Neutrophil (primary cell): ENCODE measurements around the gene CACHD1.

ENCODE experiments used
- H3K27ac ChIP-seq: fragments of 200-600 bp; sonication (generic); 2 replicates; pipeline ENCODE4 v1.5.1; 2016; ENCODE audit warnings: mild to moderate bottlenecking, moderate library complexity
- H3K27me3 ChIP-seq: fragments of 200-600 bp; sonication (generic); 2 replicates; pipeline ENCODE4 v1.6.0; 2016; ENCODE audit warnings: mild to moderate bottlenecking
- H3K36me3 ChIP-seq: fragments of 200-600 bp; sonication (generic); 2 replicates; pipeline ENCODE4 v1.5.1; 2017
- H3K4me1 ChIP-seq, 2 experiments: fragments of 200-600 bp in 1 of 2; sonication (generic) in 1 of 2; 1 replicate in 1 of 2; 2 replicates in 1 of 2; pipeline versions ENCODE4 v1.5.1 to v1.6.1; 2013 to 2016; ENCODE audit warnings: low read depth in 1 of 2, low read length in 1 of 2, mild to moderate bottlenecking in 1 of 2, moderate library complexity in 1 of 2; ENCODE audit not compliant: control insufficient read depth in 1 of 2, insufficient read depth in 1 of 2
- H3K4me3 ChIP-seq, 2 experiments: fragments of 200-600 bp in 1 of 2; sonication (generic) in 1 of 2; 1 replicate in 1 of 2; 2 replicates in 1 of 2; pipeline ENCODE4 v1.5.1; 2013 to 2016; ENCODE audit warnings: low read depth in 1 of 2, low read length in 1 of 2, mild to moderate bottlenecking in 1 of 2, moderate library complexity in 1 of 2
- H3K9me3 ChIP-seq: fragments of 200-600 bp; sonication (generic); 2 replicates; pipeline ENCODE4 v1.5.1; 2016
- TF ChIP-seq, protein P1 (sequence below): fragments of 200-600 bp; sonication (generic); IDR thresholded peaks from 2 replicates; pipeline ENCODE4 v1.5.1; 2016; ENCODE audit warnings: antibody characterized with exemption

Gene CACHD1

GRCh38 chr1:64519901-64520300, 50.0 kb downstream of the CACHD1 start:
- Histone ChIP-seq H3K36me3 (no peaks in the 10 kb centered on the region), H3K4me3 (no peak overlapping the region), H3K9me3 (no peaks in the 10 kb centered on the region), H3K4me1 (no peaks in the 10 kb centered on the region), H3K27ac (no peak overlapping the region), H3K27me3 (no peaks in the 10 kb centered on the region)
- TF ChIP-seq, protein P1, sequence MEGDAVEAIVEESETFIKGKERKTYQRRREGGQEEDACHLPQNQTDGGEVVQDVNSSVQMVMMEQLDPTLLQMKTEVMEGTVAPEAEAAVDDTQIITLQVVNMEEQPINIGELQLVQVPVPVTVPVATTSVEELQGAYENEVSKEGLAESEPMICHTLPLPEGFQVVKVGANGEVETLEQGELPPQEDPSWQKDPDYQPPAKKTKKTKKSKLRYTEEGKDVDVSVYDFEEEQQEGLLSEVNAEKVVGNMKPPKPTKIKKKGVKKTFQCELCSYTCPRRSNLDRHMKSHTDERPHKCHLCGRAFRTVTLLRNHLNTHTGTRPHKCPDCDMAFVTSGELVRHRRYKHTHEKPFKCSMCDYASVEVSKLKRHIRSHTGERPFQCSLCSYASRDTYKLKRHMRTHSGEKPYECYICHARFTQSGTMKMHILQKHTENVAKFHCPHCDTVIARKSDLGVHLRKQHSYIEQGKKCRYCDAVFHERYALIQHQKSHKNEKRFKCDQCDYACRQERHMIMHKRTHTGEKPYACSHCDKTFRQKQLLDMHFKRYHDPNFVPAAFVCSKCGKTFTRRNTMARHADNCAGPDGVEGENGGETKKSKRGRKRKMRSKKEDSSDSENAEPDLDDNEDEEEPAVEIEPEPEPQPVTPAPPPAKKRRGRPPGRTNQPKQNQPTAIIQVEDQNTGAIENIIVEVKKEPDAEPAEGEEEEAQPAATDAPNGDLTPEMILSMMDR, result no peak

DNA sequence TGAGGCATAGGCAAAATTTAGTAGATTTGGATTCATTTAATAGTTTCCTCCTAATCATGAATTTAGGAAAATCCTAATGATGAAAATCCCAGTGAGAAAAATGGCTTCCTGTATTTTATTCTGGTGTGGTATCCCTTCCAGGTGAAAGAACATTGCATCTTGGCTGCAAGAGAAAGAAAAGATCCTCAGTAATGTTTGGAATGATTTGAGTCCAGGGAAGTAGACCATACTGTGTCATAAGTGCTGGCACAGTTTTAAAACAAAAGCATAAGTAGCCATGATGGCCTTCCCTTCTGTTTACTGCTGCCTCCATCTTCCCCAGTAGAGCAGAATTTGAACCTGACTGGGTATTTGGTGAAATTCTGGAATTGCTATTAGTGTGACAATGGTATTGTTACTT, 52.8 kb downstream of the CACHD1 start:
- peaks cover 0 to 5% of the 10 kb centered on the region in 2 experiments for H3K4me1 ChIP-seq

GRCh38 chr1:64523413-64524337, 53.7 kb downstream of the CACHD1 start:
- no peak overlapping the region for H3K27ac ChIP-seq
- no peaks in the 10 kb centered on the region for H3K36me3 ChIP-seq
- TF ChIP-seq, protein P1, result no peak
- no peaks in the 10 kb centered on the region for H3K27me3 ChIP-seq
- no peak overlapping the region for H3K4me3 ChIP-seq
- H3K4me1 ChIP-seq, result peaks cover 0 to 5% of the 10 kb centered on the region in 2 experiments
- H3K9me3 ChIP-seq, result no peaks in the 10 kb centered on the region

More for the DNA sequence above, 52.8 kb downstream of the CACHD1 start:
- no peaks in the 10 kb centered on the region for H3K27me3 ChIP-seq
- no peaks in the 10 kb centered on the region for H3K36me3 ChIP-seq
- no peak overlapping the region for H3K4me3 ChIP-seq
- TF ChIP-seq, protein P1, result no peak
- no peak overlapping the region for H3K27ac ChIP-seq
- no peaks in the 10 kb centered on the region for H3K9me3 ChIP-seq

- Histone ChIP-seq H3K4me3 (no peak overlapping the region), H3K27ac (no peak overlapping the region), H3K36me3 (no peaks in the 10 kb centered on the region), H3K27me3 (no peaks in the 10 kb centered on the region), H3K9me3 (no peaks in the 10 kb centered on the region), H3K4me1 (peaks cover 0 to 5% of the 10 kb centered on the region in 2 experiments)
- TF ChIP-seq, protein P1, result no peak
Observed at GRCh38 chr1:64524614-64525013, 54.7 kb downstream of the CACHD1 start.

- no peaks in the 10 kb centered on the region for H3K9me3 ChIP-seq
- H3K4me3 ChIP-seq, result no peak overlapping the region
- no peaks in the 10 kb centered on the region for H3K36me3 ChIP-seq
- H3K4me1 ChIP-seq, result peaks cover 0 to 5% of the 10 kb centered on the region in 2 experiments
- no peak overlapping the region for H3K27ac ChIP-seq
- TF ChIP-seq, protein P1, result no peak
- no peaks in the 10 kb centered on the region for H3K27me3 ChIP-seq
Observed at GRCh38 chr1:64525116-64525686, 55.3 kb downstream of the CACHD1 start.
